H1 (cell line): ENCODE measurements around the gene OXLD1. TPM values are rescaled to one million over a fixed set of nuclear protein-coding genes. Genes with fewer than 3 reads are reported as not detected.

Source experiments
- GABPA ChIP-seq: IDR thresholded peaks from 2 replicates; pipeline ENCODE4 v1.6.1; 2011; ENCODE audit warnings: mild to moderate bottlenecking, low read length, moderate library complexity, borderline replicate concordance; ENCODE audit not compliant: insufficient read depth
- KDM4A ChIP-seq: IDR thresholded peaks from one replicate; pipeline ENCODE4 v1.7.1; 2012; ENCODE audit warnings: low read depth, mild to moderate bottlenecking, moderate library complexity, low read length, inconsistent platforms; ENCODE audit not compliant: severe bottlenecking
- MAFK ChIP-seq: IDR thresholded peaks from 2 replicates; pipeline ENCODE4 v1.6.1; 2012; ENCODE audit warnings: low read depth, mild to moderate bottlenecking, improper control_type of control experiment, low read length
- SRF ChIP-seq: IDR thresholded peaks from 2 replicates; pipeline ENCODE4 v1.6.1; 2011; ENCODE audit warnings: mild to moderate bottlenecking, low read depth, low read length, moderate library complexity
- TAF1 ChIP-seq: IDR thresholded peaks from 2 replicates; pipeline ENCODE4 v1.6.1; 2011; ENCODE audit warnings: mild to moderate bottlenecking, low read depth, low read length
- TCF12 ChIP-seq: IDR thresholded peaks from 2 replicates; pipeline ENCODE4 v1.6.1; 2011; ENCODE audit warnings: low read depth, mild to moderate bottlenecking, low read length
- polyA plus RNA-seq, 7 experiments: library from polyadenylated mRNA; depleted of rRNA in 3 of 7; stranded (reverse) in 5 of 7; unstranded in 2 of 7; fragments of >200 nt in 5 of 7; fragments of 200-250 nt in 2 of 7; gene quantifications; 1 replicate in 5 of 7; 2 replicates in 1 of 7; 4 replicates in 1 of 7; pipeline versions ENCODE4 v1.2.1 to v1.2.3, GENCODE V29; 2011 to 2013; ENCODE audit warnings: missing spikeins in 2 of 7, mixed read lengths in 2 of 7
- total RNA-seq: library from RNA; stranded (reverse); fragmentation: NEBNext Ultra II Directional; extraction: Animal tissue kit (Norgen Biotek cat#: 25700); gene quantifications from 2 replicates; pipeline ENCODE4 v1.2.1, GENCODE V29; 2021
- TF ChIP-seq, protein P1 (sequence below): IDR thresholded peaks from 2 replicates; pipeline ENCODE4 v1.6.1; 2012; ENCODE audit warnings: low read length, inconsistent platforms

The OXLD1 gene
- total and polyA plus RNA-seq, 2 of the 8 experiments (the other 6 are each of a cell fraction or from before 2014, with no cell fraction given), result 41.5 to 61.9 TPM

DNA sequence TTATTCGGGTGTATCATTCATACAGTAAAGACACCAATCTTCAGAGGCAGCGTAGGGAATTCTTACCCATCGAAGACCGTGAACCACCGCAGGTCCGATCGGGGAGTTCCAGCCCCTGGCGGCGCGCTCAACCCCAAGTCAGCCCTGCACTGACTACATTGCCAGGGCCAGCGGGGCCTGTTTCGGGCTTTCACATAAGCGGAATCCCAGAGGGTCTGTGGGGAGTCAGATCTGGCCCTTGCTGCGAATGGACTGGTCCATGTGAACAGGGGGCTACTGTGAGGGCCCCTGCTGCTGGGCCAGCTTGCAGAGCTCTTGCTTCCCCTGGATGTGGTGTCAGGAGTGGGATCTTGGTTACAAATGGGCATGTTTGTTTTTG lies 17.7 kb downstream of the OXLD1 start (continued):
- TF ChIP-seq, protein P1, sequence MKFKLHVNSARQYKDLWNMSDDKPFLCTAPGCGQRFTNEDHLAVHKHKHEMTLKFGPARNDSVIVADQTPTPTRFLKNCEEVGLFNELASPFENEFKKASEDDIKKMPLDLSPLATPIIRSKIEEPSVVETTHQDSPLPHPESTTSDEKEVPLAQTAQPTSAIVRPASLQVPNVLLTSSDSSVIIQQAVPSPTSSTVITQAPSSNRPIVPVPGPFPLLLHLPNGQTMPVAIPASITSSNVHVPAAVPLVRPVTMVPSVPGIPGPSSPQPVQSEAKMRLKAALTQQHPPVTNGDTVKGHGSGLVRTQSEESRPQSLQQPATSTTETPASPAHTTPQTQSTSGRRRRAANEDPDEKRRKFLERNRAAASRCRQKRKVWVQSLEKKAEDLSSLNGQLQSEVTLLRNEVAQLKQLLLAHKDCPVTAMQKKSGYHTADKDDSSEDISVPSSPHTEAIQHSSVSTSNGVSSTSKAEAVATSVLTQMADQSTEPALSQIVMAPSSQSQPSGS, result no peak
- TF ChIP-seq TAF1 (no peak), TCF12 (no peak), SRF (no peak), MAFK (no peak), GABPA (no peak), KDM4A (no peak)
- TF ChIP-seq, all 59 proteins: peak for 0
